ENCODE measurements around the gene RBMS3.
A peak's percentile ranks its signal among the peaks of the same experiment; 100 is the strongest.

- TF ChIP-seq EZH2 (IDR thresholded peaks at IDR 0.05; ENCODE audit: borderline replicate concordance) = no peak
- TF ChIP-seq CTCF (IDR thresholded peaks at IDR 0.05; ENCODE audit: poor library complexity) = no peak
- TF ChIP-seq EZH2phosphoT487 (IDR thresholded peaks at IDR 0.05; ENCODE audit: low read depth, severe bottlenecking, unreplicated experiment) = peak; percentile 38
Measured at GRCh38 chr3:29281094-29281343, 148 bp downstream of the RBMS3 start.

All from hepatocyte (in vitro differentiated cells).